ENCODE measurements around the gene ITGBL1. TPM values are rescaled to one million over a fixed set of nuclear protein-coding genes. Genes with fewer than 3 reads are reported as not detected.

Gene ITGBL1
- total and polyA plus RNA-seq, 2 of the 8 experiments (the other 6 are each of a cell fraction or from before 2014, with no cell fraction given): not detected

- H3K27me3 ChIP-seq (replicated peaks in 1 of 4; ENCODE audit: control insufficient read depth in 3 of 4, extremely low read depth in 1 of 4, insufficient read depth in 3 of 4, low read length in 3 of 4): no peaks in the 10 kb centered on the region
- H3K56ac ChIP-seq (replicated peaks; ENCODE audit: insufficient read length, low read depth, low read length): no peak overlapping the region
- DNase-seq (ENCODE audit: low read depth in 1 of 2, low spot score in 2 of 2) (no peak), FAIRE-seq (no peak)
- no peak overlapping the region for H4K5ac ChIP-seq (ENCODE audit: insufficient read length, low read depth, low read length)
- H2BK20ac ChIP-seq (ENCODE audit: low read length): no peak overlapping the region
- H4K8ac ChIP-seq (ENCODE audit: extremely low read depth, insufficient read depth, low read length): no peak overlapping the region
- no peaks in the 10 kb centered on the region for H4K20me1 ChIP-seq (replicated peaks in 1 of 2; ENCODE audit: control insufficient read depth in 1 of 2, insufficient read depth in 2 of 2, low read length in 2 of 2)
- no peak overlapping the region for H3K4ac ChIP-seq (replicated peaks; ENCODE audit: insufficient read length, low read depth, low read length)
- H3K14ac ChIP-seq (ENCODE audit: insufficient read length): no peak overlapping the region
- no peak overlapping the region for H2BK120ac ChIP-seq (replicated peaks; ENCODE audit: low read depth, low read length)
- H3K4me2 ChIP-seq (ENCODE audit: insufficient read depth in 1 of 2, low read depth in 2 of 2, low read length in 2 of 2): no peak overlapping the region
- H3K4me1 ChIP-seq (replicated peaks in 1 of 4; ENCODE audit: control insufficient read depth in 3 of 4, insufficient read depth in 4 of 4, low read length in 3 of 4): no peaks in the 10 kb centered on the region
- no peak overlapping the region for H2BK15ac ChIP-seq (ENCODE audit: low read length)
- no peak overlapping the region for H2BK5ac ChIP-seq (ENCODE audit: low read depth, low read length)
- no peak overlapping the region for H3K23ac ChIP-seq (ENCODE audit: insufficient read length)
- H3K27ac ChIP-seq (ENCODE audit: low read depth, low read length): no peak overlapping the region
- H3K79me2 ChIP-seq (ENCODE audit: control insufficient read depth in 1 of 2, insufficient read depth in 2 of 2, low read length in 2 of 2): no peaks in the 10 kb centered on the region
- no peaks in the 10 kb centered on the region for H3K9me3 ChIP-seq (ENCODE audit: insufficient read depth in 2 of 2, low read depth in 1 of 2, low read length in 1 of 2)
- POLR2A ChIA-PET (ENCODE audit: partially characterized antibody): no interaction called here
- H2AK5ac ChIP-seq (ENCODE audit: low read depth, low read length): no peak overlapping the region
- H3K36me3 ChIP-seq (ENCODE audit: control insufficient read depth in 2 of 4, insufficient read depth in 4 of 4, low read length in 3 of 4): no peaks in the 10 kb centered on the region
- H3K18ac ChIP-seq (ENCODE audit: extremely low read depth, low read length): no peak overlapping the region
- H2BK12ac ChIP-seq (ENCODE audit: low read depth, low read length): no peak overlapping the region
- no peak overlapping the region for H3K9ac ChIP-seq (replicated peaks in 1 of 4; ENCODE audit: extremely low read depth in 1 of 4, low read depth in 3 of 4, low read length in 3 of 4)
- CTCF ChIA-PET (ENCODE audit: partially characterized antibody): no interaction called here
- H3K4me3 ChIP-seq (ENCODE audit: extremely low read depth in 1 of 4, insufficient read depth in 2 of 4, low read depth in 3 of 4, low read length in 4 of 4): no peak overlapping the region
- no peaks in the 10 kb centered on the region for H3K23me2 ChIP-seq (ENCODE audit: low read depth, low read length)
- H3K79me1 ChIP-seq (ENCODE audit: low read depth, low read length): no peaks in the 10 kb centered on the region
- 88% methylated on average over 1 of the region's 1 CpG; no CpG with 5 or more reads in 1 of the 2 experiments for WGBS, 2 experiments (ENCODE audit: extremely low coverage in 1 of 2, insufficient coverage in 1 of 2, insufficient read length in 1 of 2, insufficient replicate concordance in 2 of 2, low coverage in 1 of 2, low lambda C conversion rate in 2 of 2, missing lambda C conversion rate in 1 of 2)
- no peak overlapping the region for H2AFZ ChIP-seq (ENCODE audit: low read length)
- no peak overlapping the region for H4K91ac ChIP-seq (replicated peaks; ENCODE audit: insufficient read length, low read length)
- TF ChIP-seq MAFK (IDR thresholded peaks at IDR 0.05; ENCODE audit: low read depth, low read length) (no peak), SUZ12 (IDR thresholded peaks at IDR 0.05; ENCODE audit: low read length) (no peak), RAD21 (IDR thresholded peaks at IDR 0.05 in 1 of 2, conservative IDR thresholded peaks at IDR 0.05 in 1 of 2; ENCODE audit: low read depth in 2 of 2, low read length in 2 of 2) (no peak), GABPA (IDR thresholded peaks at IDR 0.05; ENCODE audit: borderline replicate concordance, insufficient read depth, low read length) (no peak), EP300 (IDR thresholded peaks at IDR 0.05; ENCODE audit: borderline replicate concordance in 1 of 2, low read depth in 2 of 2, low read length in 2 of 2) (no peak), ATF3 (IDR thresholded peaks at IDR 0.05; ENCODE audit: insufficient read depth, low read depth, low read length) (no peak), YY1 (IDR thresholded peaks at IDR 0.05; ENCODE audit: low read depth, low read length) (no peak), KDM4A (IDR thresholded peaks at IDR 0.05; ENCODE audit: low read depth, low read length, severe bottlenecking) (no peak), CBX5 (IDR thresholded peaks at IDR 0.05; ENCODE audit: low read depth, low read length) (no peak), USF2 (IDR thresholded peaks at IDR 0.05; ENCODE audit: low read length) (no peak), TAF1 (IDR thresholded peaks at IDR 0.05; ENCODE audit: low read depth, low read length) (no peak), FOSL1 (IDR thresholded peaks at IDR 0.05; ENCODE audit: insufficient read depth, low read depth, low read length) (no peak), BACH1 (IDR thresholded peaks at IDR 0.05; ENCODE audit: low read length) (no peak)
Observed at GRCh38 chr13:101552286-101552685, 99.8 kb downstream of the ITGBL1 start.
